HepG2 (cell line): ENCODE measurements around the gene ZFP92. TPM values are rescaled to one million over a fixed set of nuclear protein-coding genes. Genes with fewer than 3 reads are reported as not detected.

Experiments used
- ATAC-seq: fragments of 200-7000 bp; cut with Tn5 transposase; 3 replicates; pipeline ENCODE4 v1.9.1; 2020; ENCODE audit warnings: mild to moderate bottlenecking, moderate library complexity
- BruUV-seq: library from RNA; stranded (reverse); fragments of 400-500 nt; replicated peaks from 2 replicates; lab custom pipeline; 2021; lab: Mats Ljungman, UMichigan
- CTCF ChIA-PET: fragments of 300-600 bp; formaldehyde crosslinking; extraction: SDS; loops from one replicate; lab custom pipeline; 2021; ENCODE audit warnings: low total read pairs, inconsistent platforms, low intra/inter-chr PET ratio; lab: Yijun Ruan, JAX
- POLR2A ChIA-PET: fragments of 350-600 bp; sonication (Branson Sonifier 250); formaldehyde crosslinking; loops from one replicate; lab custom pipeline; 2020; ENCODE audit warnings: antibody characterized with exemption, inconsistent platforms; lab: Yijun Ruan, JAX
- DNase-seq: peaks from one replicate; pipeline ENCODE4 v3.0.0-alpha.2; 2015; ENCODE audit warnings: low spot score
- FAIRE-seq: peaks from 3 replicates; lab custom pipeline; 2011; peaks lifted over from hg19 to GRCh38; lab: Jason Lieb, UNC
- H2AFZ ChIP-seq: one replicate; pipeline ENCODE4 v1.6.1; 2011; ENCODE audit warnings: low read length, inconsistent platforms
- H3K27ac ChIP-seq: fragments of 300-600 bp; 3 replicates; pipeline ENCODE4 v1.8.0; 2011; ENCODE audit warnings: mixed run types, mild to moderate bottlenecking, mixed read lengths, low read length, inconsistent platforms; ENCODE audit not compliant: insufficient read depth; ENCODE audit errors: extremely low read length
- H3K27me3 ChIP-seq, 2 experiments: fragments of 200-600 bp in 1 of 2; 2 replicates in 1 of 2; 3 replicates in 1 of 2; pipeline versions ENCODE4 v1.6.0 to v1.8.0; 2011; ENCODE audit warnings: low read length in 2 of 2, mild to moderate bottlenecking in 2 of 2, moderate library complexity in 2 of 2, inconsistent platforms in 1 of 2; ENCODE audit not compliant: insufficient read depth in 2 of 2, control insufficient read depth in 1 of 2
- H3K36me3 ChIP-seq, 2 experiments: fragments of 200-600 bp in 1 of 2; replicated peaks in 1 of 2; 2 replicates in 1 of 2; 3 replicates in 1 of 2; pipeline versions ENCODE4 v1.5.1 to v1.8.0; 2011; ENCODE audit warnings: low read length in 2 of 2, inconsistent platforms in 1 of 2; ENCODE audit not compliant: insufficient read depth in 2 of 2, control insufficient read depth in 1 of 2
- H3K4me1 ChIP-seq: 2 replicates; pipeline ENCODE4 v1.5.1; 2012; ENCODE audit warnings: low read length, inconsistent platforms; ENCODE audit not compliant: insufficient read depth
- H3K4me2 ChIP-seq: 2 replicates; pipeline ENCODE4 v1.6.0; 2011; ENCODE audit warnings: low read depth, low read length, inconsistent platforms
- H3K4me3 ChIP-seq, 3 experiments: fragments of 200-600 bp in 1 of 3; sonication (generic), shearing (Covaris generic) in 1 of 3; replicated peaks in 1 of 3; 2 replicates each; pipeline ENCODE4 v1.5.1; 2011 to 2016; ENCODE audit warnings: low read length in 3 of 3, inconsistent platforms in 2 of 3, low read depth in 2 of 3, mild to moderate bottlenecking in 2 of 3, control low read depth in 1 of 3, mixed read lengths in 1 of 3; ENCODE audit not compliant: insufficient read depth in 1 of 3
- H3K79me2 ChIP-seq: one replicate; pipeline ENCODE4 v1.6.1; 2011; ENCODE audit warnings: low read length, inconsistent platforms; ENCODE audit not compliant: insufficient read depth
- H3K9ac ChIP-seq: 2 replicates; pipeline ENCODE4 v1.6.0; 2011; ENCODE audit warnings: mild to moderate bottlenecking, low read depth, low read length, inconsistent platforms; ENCODE audit not compliant: insufficient read depth
- H3K9me3 ChIP-seq: 2 replicates; pipeline ENCODE4 v1.5.1; 2012; ENCODE audit warnings: mild to moderate bottlenecking, low read length
- H4K20me1 ChIP-seq: 2 replicates; pipeline ENCODE4 v1.6.0; 2011; ENCODE audit warnings: inconsistent platforms, mild to moderate bottlenecking, low read length, moderate library complexity; ENCODE audit not compliant: insufficient read depth
- ARNTL ChIP-seq: sonication (generic); formaldehyde crosslinking; IDR thresholded peaks from 2 replicates; pipeline ENCODE4 v1.4.0; 2020; ENCODE audit warnings: mild to moderate bottlenecking, missing genetic modification reagents
- RFXANK ChIP-seq: IDR thresholded peaks from 2 replicates; pipeline ENCODE4 v1.6.1; 2016
- TOPORS ChIP-seq: sonication (generic); formaldehyde crosslinking; IDR thresholded peaks from 2 replicates; pipeline ENCODE4 v1.8.0; 2023; ENCODE audit warnings: mild to moderate bottlenecking, missing genetic modification reagents
- ZFAT ChIP-seq: sonication (generic); formaldehyde crosslinking; conservative IDR thresholded peaks from 2 replicates; pipeline ENCODE4 v1.8.1; 2023; ENCODE audit warnings: missing genetic modification reagents, inconsistent platforms
- ZNF350 ChIP-seq: sonication (generic); formaldehyde crosslinking; IDR thresholded peaks from 2 replicates; pipeline ENCODE4 v1.4.0; 2020; ENCODE audit warnings: mild to moderate bottlenecking, low read depth, missing genetic modification reagents, borderline replicate concordance
- ZSCAN21 ChIP-seq: sonication (generic); formaldehyde crosslinking; IDR thresholded peaks from 2 replicates; pipeline ENCODE4 v1.8.0; 2022; ENCODE audit warnings: mild to moderate bottlenecking, missing genetic modification reagents, moderate library complexity, borderline replicate concordance
- WGBS: methylation state at CpG from one replicate; pipeline ENCODE4 v1.1.6; 2017; ENCODE audit warnings: low lambda C conversion rate; 5-methylcytosine and 5-hydroxymethylcytosine counted together
- in situ Hi-C: cut with HindIII; loops from 2 replicates; pipeline ENCODE4 v1.10.0; 2017; ENCODE audit warnings: low pct_unique_long_range_greater_than_20kb; ENCODE audit not compliant: extremely low pct_ligation_motif_present
- intact Hi-C: fragments of 100-400 bp; cut with micrococcal nuclease; formaldehyde crosslinking; loops from one replicate; pipeline ENCODE4 v1.10.0; 2022; ENCODE audit not compliant: unreplicated experiment
- polyA plus RNA-seq, 8 experiments: library from polyadenylated mRNA; depleted of rRNA in 3 of 8; stranded (reverse) in 7 of 8; unstranded in 1 of 8; fragments of >200 nt; fragmentation: Illumina TruSeq in 4 of 8; extraction: Trizol in 4 of 8; gene quantifications; 2 replicates each; pipeline versions ENCODE4 v1.2.1 to v1.2.3, GENCODE V29; 2011 to 2016; ENCODE audit warnings: low read depth in 4 of 8, missing spikeins in 1 of 8, mixed read lengths in 1 of 8; ENCODE audit not compliant: insufficient read depth in 1 of 8
- total RNA-seq, 5 experiments: library from RNA; depleted of rRNA; stranded (reverse); fragments of >200 nt; fragmentation: Illumina TruSeq; extraction: Trizol; gene quantifications; 2 replicates each; pipeline ENCODE4 v1.2.3, GENCODE V29; 2016; ENCODE audit warnings: low read depth in 1 of 5

The ZFP92 gene
- total and polyA plus RNA-seq, 2 of the 13 experiments (the other 11 are each of a cell fraction or from before 2014, with no cell fraction given) = 0.02 TPM; not detected in 1

DNA sequence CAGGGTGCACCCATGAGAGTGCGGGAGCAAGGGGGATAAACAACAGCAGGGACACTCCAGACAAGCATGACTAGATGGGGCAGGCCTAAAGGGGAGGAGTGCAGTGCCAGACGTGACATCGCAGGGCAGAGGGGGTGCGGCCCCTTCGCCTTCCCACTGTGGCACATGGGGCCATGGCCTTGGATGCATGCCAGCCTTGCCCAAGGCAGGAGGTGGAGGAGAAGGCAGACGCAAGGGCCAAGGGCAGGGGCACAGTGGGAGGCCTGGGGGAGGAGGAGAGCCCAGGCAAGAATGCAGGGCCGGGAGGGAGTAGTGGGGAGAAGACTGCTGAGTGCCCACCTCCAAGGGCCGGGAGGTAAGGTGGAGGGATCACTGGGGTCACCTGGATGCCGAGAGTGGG is 31.8 kb upstream of the ZFP92 start:
- no peak for FAIRE-seq
- BruUV-seq = no TSS peak
- H3K4me2 ChIP-seq = no peak overlapping the region

DNA sequence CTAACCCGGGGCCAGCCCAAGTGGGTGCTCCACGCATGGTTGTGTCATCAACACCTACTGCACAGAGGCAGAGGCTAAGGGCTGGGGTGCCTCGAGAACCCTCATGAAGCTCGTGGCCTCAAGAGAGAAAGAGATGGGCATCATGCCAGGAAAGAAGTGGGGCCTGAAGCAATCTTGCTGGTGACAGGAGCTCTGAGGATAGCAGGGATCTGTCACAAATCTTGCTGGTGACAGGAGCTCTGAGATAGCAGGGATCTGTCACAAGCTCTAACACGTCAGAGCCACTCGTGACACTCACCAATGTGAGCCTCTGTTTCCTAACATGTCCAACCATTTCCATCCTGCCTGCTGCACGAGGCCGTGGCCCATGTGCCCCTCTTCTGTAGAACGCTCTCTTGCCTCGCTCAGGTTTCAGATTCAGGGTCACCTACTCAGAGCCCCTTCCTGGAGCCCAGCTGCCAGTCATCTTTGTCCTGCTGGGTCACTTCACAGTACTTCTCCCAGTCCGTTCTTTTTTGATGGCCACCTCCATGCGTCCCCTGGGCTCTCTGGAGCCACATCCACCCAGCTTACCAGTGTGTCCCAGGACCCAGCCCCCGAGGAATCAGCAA is 31.2 kb upstream of the ZFP92 start:
- in situ Hi-C loops = no loop called here
- no peak for ATAC-seq
- H2AFZ ChIP-seq = no peak overlapping the region

More for the DNA sequence above, 31.8 kb upstream of the ZFP92 start:
- WGBS = 80% methylated on average over 6 of the region's 9 CpGs
- ChIA-PET CTCF (no interaction called here), POLR2A (no interaction called here)
- Histone ChIP-seq H3K4me3 (no peak overlapping the region), H3K79me2 (no peaks in the 10 kb centered on the region), H2AFZ (no peak overlapping the region), H3K27ac (no peak overlapping the region), H4K20me1 (no peaks in the 10 kb centered on the region), H3K27me3 (peaks cover 0 to 6% of the 10 kb centered on the region in 2 experiments; a peak in 1 of 5 replicates), H3K9me3 (no peaks in the 10 kb centered on the region), H3K36me3 (no peaks in the 10 kb centered on the region), H3K9ac (no peak overlapping the region), H3K4me1 (peaks cover 19% of the 10 kb centered on the region)
- TF ChIP-seq ZNF350 (CRISPR knock-in tag) = no peak
- TF ChIP-seq RFXANK (CRISPR knock-in tag) = no peak
- no peak for TF ChIP-seq ZFAT
- no peak for TF ChIP-seq TOPORS (CRISPR knock-in tag)
- in situ Hi-C loops (no loop called here), intact Hi-C loops (no loop called here)
- DNase-seq = no peak
- ATAC-seq = no peak

More for the DNA sequence above, 31.2 kb upstream of the ZFP92 start:
- Histone ChIP-seq H3K79me2 (no peaks in the 10 kb centered on the region), H3K27ac (no peak overlapping the region), H3K4me3 (no peak overlapping the region), H3K27me3 (peaks cover 0 to 6% of the 10 kb centered on the region in 2 experiments; a peak in 1 of 5 replicates), H3K4me2 (no peak overlapping the region), H3K36me3 (no peaks in the 10 kb centered on the region), H4K20me1 (no peaks in the 10 kb centered on the region), H3K4me1 (peaks cover 19% of the 10 kb centered on the region), H3K9ac (no peak overlapping the region), H3K9me3 (no peaks in the 10 kb centered on the region)
- CTCF ChIA-PET = no interaction called here
- DNase-seq = no peak
- no peak for FAIRE-seq
- WGBS = 10% methylated on average over 4 of the region's 13 CpGs
- POLR2A ChIA-PET = no interaction called here
- no peak for TF ChIP-seq ZSCAN21 (CRISPR knock-in tag)
- TF ChIP-seq ARNTL (CRISPR knock-in tag) = no peak
- intact Hi-C loops = no loop called here
- BruUV-seq = no TSS peak
